Thyroid gland (tissue), 4 donors: ENCODE results near the gene SPINDOC. TPM values are rescaled to one million over a fixed set of nuclear protein-coding genes. Genes with fewer than 3 reads are reported as not detected.

Experiments
- DNase-seq, 2 donors: peaks; one replicate each; pipeline ENCODE4 v3.0.0-alpha.2; 2019
- H3K27ac ChIP-seq, 3 donors: fragments of 200-600 bp; sonication (generic); 1 replicate in 2 of 3; 2 replicates in 1 of 3; pipeline ENCODE4 v1.5.1; 2016 to 2019; ENCODE audit warnings: mild to moderate bottlenecking in 1 of 3, moderate library complexity in 1 of 3
- H3K27me3 ChIP-seq: fragments of 200-600 bp; sonication (generic); one replicate; pipeline ENCODE4 v1.5.1; 2019
- H3K36me3 ChIP-seq, 2 donors: fragments of 200-600 bp; sonication (generic); one replicate each; pipeline ENCODE4 v1.5.1; 2016 to 2019
- H3K4me1 ChIP-seq, 2 donors: fragments of 200-600 bp; sonication (generic); one replicate each; pipeline ENCODE4 v1.5.1; 2017 to 2019
- H3K4me3 ChIP-seq, 3 donors: fragments of 200-600 bp; sonication (generic); replicated peaks in 1 of 3; 1 replicate in 2 of 3; 2 replicates in 1 of 3; pipeline ENCODE4 v1.5.1; 2016; ENCODE audit warnings: mild to moderate bottlenecking in 1 of 3
- H3K9me3 ChIP-seq: fragments of 200-600 bp; sonication (generic); one replicate; pipeline ENCODE4 v1.5.1; 2017
- CTCF ChIP-seq, 6 experiments: fragments of 200-600 bp in 3 of 6; fragments of 450-650 bp in 3 of 6; sonication (generic) in 3 of 6; IDR thresholded peaks; one replicate each; pipeline ENCODE4 v1.5.1; 2016 to 2019; ENCODE audit warnings: antibody characterized with exemption in 6 of 6, mild to moderate bottlenecking in 2 of 6, inconsistent platforms in 1 of 6, moderate library complexity in 1 of 6
- POLR2A ChIP-seq, 2 donors: fragments of 450-650 bp; IDR thresholded peaks; one replicate each; pipeline ENCODE4 v1.6.1; 2017; ENCODE audit warnings: antibody characterized with exemption in 2 of 2, mild to moderate bottlenecking in 2 of 2, moderate library complexity in 1 of 2
- WGBS, 2 donors: methylation state at CpG; one replicate each; pipeline ENCODE4 v1.1.5; 2017; 5-methylcytosine and 5-hydroxymethylcytosine counted together
- intact Hi-C: fragments of 100-400 bp; cut with DNase I; formaldehyde crosslinking; loops from one replicate; pipeline ENCODE4 v1.15.1; 2023
- total RNA-seq, 4 donors: library from RNA; depleted of rRNA; stranded (reverse); fragments of >200 nt; gene quantifications; one replicate each; pipeline ENCODE4 v1.2.3, GENCODE V29; 2016

The SPINDOC gene
- total RNA-seq, 4 donors from 2014 or later = 7.4 to 12.6 (median 10.3) TPM

GRCh38 chr11:63866211-63866610 is 53.0 kb downstream of the SPINDOC start:
- no peaks in the 10 kb centered on the region for H3K9me3 ChIP-seq
- H3K36me3 ChIP-seq = peaks cover 0 to 4% of the 10 kb centered on the region in 2 donors
- DNase-seq = peak; percentile 86 to 89
- H3K27me3 ChIP-seq = no peaks in the 10 kb centered on the region
- H3K4me3 ChIP-seq = no peak overlapping the region
- intact Hi-C loops = no loop called here
- peak overlapping the region; percentile 19 to 64 (median 61) for H3K27ac ChIP-seq
- 28 to 37% methylated on average over 4 of the region's 4 CpGs for WGBS, 2 donors
- peaks cover 73 to 75% of the 10 kb centered on the region in 2 donors for H3K4me1 ChIP-seq
- TF ChIP-seq POLR2A (IDR thresholded peaks at IDR 0.05) (no peak), CTCF (IDR thresholded peaks at IDR 0.05) (no peak)

GRCh38 chr11:63867511-63867910 is 54.3 kb downstream of the SPINDOC start:
- whole genome bisulfite sequencing, 2 donors = 51 to 63% methylated on average over 4 of the region's 4 CpGs
- Histone ChIP-seq H3K27me3 (no peaks in the 10 kb centered on the region), H3K4me1 (peaks cover 79 to 85% of the 10 kb centered on the region in 2 donors), H3K27ac (peak overlapping the region; percentile 34 to 64 (median 61)), H3K4me3 (no peak overlapping the region), H3K36me3 (no peaks in the 10 kb centered on the region), H3K9me3 (no peaks in the 10 kb centered on the region)
- no peak for DNase-seq
- intact Hi-C loops = no loop called here
- no peak for TF ChIP-seq POLR2A (IDR thresholded peaks at IDR 0.05)
- no peak for TF ChIP-seq CTCF (IDR thresholded peaks at IDR 0.05)

- Histone ChIP-seq H3K27me3 (no peaks in the 10 kb centered on the region), H3K36me3 (no peaks in the 10 kb centered on the region), H3K9me3 (no peaks in the 10 kb centered on the region), H3K27ac (peak overlapping the region; percentile 61 to 73 (median 69)), H3K4me3 (no peak overlapping the region), H3K4me1 (peaks cover 79 to 87% of the 10 kb centered on the region in 2 donors)
- TF ChIP-seq POLR2A (IDR thresholded peaks at IDR 0.05) (no peak), CTCF (IDR thresholded peaks at IDR 0.05) (no peak)
- DNase-seq = no peak
- WGBS, 2 donors = 61 to 63% methylated on average over 9 of the region's 9 CpGs
- intact Hi-C loops = no loop called here
These were observed 55.3 kb downstream of the SPINDOC start for GRCh38 chr11:63868399-63869064.

GRCh38 chr11:63869171-63869591 is 55.9 kb downstream of the SPINDOC start:
- Histone ChIP-seq H3K4me3 (no peak overlapping the region), H3K36me3 (no peaks in the 10 kb centered on the region), H3K27ac (peak overlapping the region; percentile 61 to 73 (median 69)), H3K4me1 (peaks cover 82 to 89% of the 10 kb centered on the region in 2 donors), H3K9me3 (no peaks in the 10 kb centered on the region), H3K27me3 (no peaks in the 10 kb centered on the region)
- DNase-seq = peak; percentile 60 to 68
- WGBS, 2 donors = 37 to 66% methylated on average over 7 of the region's 7 CpGs
- TF ChIP-seq CTCF (IDR thresholded peaks at IDR 0.05) (peak in 1 of 6 experiments; percentile 7), POLR2A (IDR thresholded peaks at IDR 0.05) (no peak)
- intact Hi-C loops = no loop called here

GRCh38 chr11:63869683-63870082 is 56.4 kb downstream of the SPINDOC start:
- no peaks in the 10 kb centered on the region for H3K27me3 ChIP-seq
- WGBS, 2 donors = 63 to 83% methylated on average over 6 to 8 of the region's 8 CpGs
- H3K4me1 ChIP-seq = peaks cover 86 to 94% of the 10 kb centered on the region in 2 donors
- intact Hi-C loops = no loop called here
- peak overlapping the region; percentile 61 to 73 (median 69) for H3K27ac ChIP-seq
- no peak overlapping the region for H3K4me3 ChIP-seq
- TF ChIP-seq POLR2A (IDR thresholded peaks at IDR 0.05) = no peak
- no peak for TF ChIP-seq CTCF (IDR thresholded peaks at IDR 0.05)
- no peaks in the 10 kb centered on the region for H3K36me3 ChIP-seq
- DNase-seq = no peak
- H3K9me3 ChIP-seq = no peaks in the 10 kb centered on the region
